ENCODE data around the gene XPO4. TPM values are rescaled to one million over a fixed set of nuclear protein-coding genes. Genes with fewer than 3 reads are reported as not detected.

Gene XPO4
- total and polyA plus RNA-seq, 4 experiments from 2014 or later = 5.2 to 27.4 (median 17.3) TPM

- POLR2A ChIA-PET (ENCODE audit: partially characterized antibody) = interaction anchor here (0.5 kb wide), 1 partner anchor 92 kb away, joined by 4 read pairs; no protein-coding TSS in a partner anchor
- CTCF ChIA-PET (ENCODE audit: partially characterized antibody) = interaction anchor here (0.9 to 2.9 kb wide), 8 partner anchors 11 to 636 kb away, joined by 3 to 22 read pairs (median 4); no protein-coding TSS in a partner anchor
- Histone ChIP-seq H3K27ac (ENCODE audit: low read depth, low read length) (no peak overlapping the region), H3K27me3 (ENCODE audit: insufficient read depth, low read length) (no peaks in the 10 kb centered on the region), H3K4me1 (ENCODE audit: insufficient read depth, low read length) (peaks cover 11% of the 10 kb centered on the region), H3K9me3 (ENCODE audit: control insufficient read depth in 1 of 2, low read length in 2 of 2) (no peaks in the 10 kb centered on the region), H3K36me3 (ENCODE audit: insufficient read depth, low read length) (no peaks in the 10 kb centered on the region), H3K4me3 (ENCODE audit: low read length in 2 of 2) (no peak overlapping the region)
- Mint-ChIP-seq H3K27me3 (no peaks in the 10 kb centered on the region), H3K4me3 (no peak overlapping the region), H3K4me1 (peaks cover 8 to 17% (median 12%) of the 10 kb centered on the region in 4 donors), H3K9me3 (no peaks in the 10 kb centered on the region), H3K27ac (peak overlapping the region in 1 of 7 donors; percentile 60), H3K36me3 (peaks cover 18 to 34% of the 10 kb centered on the region in 2 donors)
- intact Hi-C loops (cut with micrococcal nuclease) = no loop called here
- DNase-seq = no peak
Measured at GRCh38 chr13:20832861-20833260, 69.7 kb downstream of the XPO4 start.

- intact Hi-C loops (cut with micrococcal nuclease) = no loop called here
- POLR2A ChIA-PET (ENCODE audit: partially characterized antibody) = no interaction called here
- no peaks in the 10 kb centered on the region for H3K9me3 Mint-ChIP-seq
Measured at GRCh38 chr13:20831933-20832332, 70.6 kb downstream of the XPO4 start.

DNA sequence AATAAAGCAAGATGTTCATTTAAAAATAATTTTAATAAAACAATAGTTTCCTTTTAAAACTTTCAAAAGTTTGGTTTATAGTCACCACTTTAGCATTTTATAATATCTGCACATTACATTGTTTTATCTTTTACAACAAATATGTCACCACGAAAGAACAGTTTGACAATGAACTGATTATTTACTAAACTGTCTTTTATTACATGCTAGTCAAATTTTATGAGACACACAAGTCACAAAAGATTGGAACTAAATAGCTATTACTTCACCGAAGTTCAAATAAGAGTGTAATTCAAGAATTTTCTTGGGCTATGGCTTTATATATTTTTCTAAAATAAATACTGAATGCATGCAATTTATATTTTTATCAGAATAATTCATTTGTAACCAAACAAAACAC is 71.3 kb downstream of the XPO4 start:
- Mint-ChIP-seq H3K4me1 (peaks cover 8 to 16% (median 9%) of the 10 kb centered on the region in 4 donors), H3K27me3 (no peaks in the 10 kb centered on the region), H3K36me3 (peaks cover 9 to 18% of the 10 kb centered on the region in 2 donors), H3K27ac (no peak overlapping the region), H3K4me3 (no peak overlapping the region), H3K9me3 (no peaks in the 10 kb centered on the region)
- Histone ChIP-seq H3K4me3 (ENCODE audit: low read length in 2 of 2) (no peak overlapping the region), H3K9me3 (ENCODE audit: control insufficient read depth in 1 of 2, low read length in 2 of 2) (no peaks in the 10 kb centered on the region), H3K27ac (ENCODE audit: low read depth, low read length) (no peak overlapping the region), H3K4me1 (ENCODE audit: insufficient read depth, low read length) (peaks cover 11% of the 10 kb centered on the region), H3K27me3 (ENCODE audit: insufficient read depth, low read length) (no peaks in the 10 kb centered on the region), H3K36me3 (ENCODE audit: insufficient read depth, low read length) (no peaks in the 10 kb centered on the region)
- ChIA-PET CTCF (ENCODE audit: partially characterized antibody) (interaction anchor here (0.8 to 2.9 kb wide), 8 partner anchors 10 to 339 kb away, joined by 3 to 22 read pairs (median 4); no protein-coding TSS in a partner anchor), POLR2A (ENCODE audit: partially characterized antibody) (no interaction called here)
- DNase-seq = no peak
- intact Hi-C loops (cut with micrococcal nuclease) = no loop called here

More at GRCh38 chr13:20831933-20832332, 70.6 kb downstream of the XPO4 start:
- Mint-ChIP-seq H3K27me3 (no peaks in the 10 kb centered on the region), H3K4me1 (peaks cover 8 to 17% (median 12%) of the 10 kb centered on the region in 4 donors), H3K4me3 (no peak overlapping the region), H3K36me3 (peaks cover 10 to 24% of the 10 kb centered on the region in 2 donors), H3K27ac (peak overlapping the region in 3 of 7 donors; percentile 2 to 43 (median 10))
- no peak overlapping the region for H3K4me3 ChIP-seq (ENCODE audit: low read length in 2 of 2)
- H3K36me3 ChIP-seq (ENCODE audit: insufficient read depth, low read length) = no peaks in the 10 kb centered on the region
- no peak for DNase-seq
- H3K4me1 ChIP-seq (ENCODE audit: insufficient read depth, low read length) = peaks cover 11% of the 10 kb centered on the region
- H3K27me3 ChIP-seq (ENCODE audit: insufficient read depth, low read length) = no peaks in the 10 kb centered on the region
- no peak overlapping the region for H3K27ac ChIP-seq (ENCODE audit: low read depth, low read length)
- no peaks in the 10 kb centered on the region for H3K9me3 ChIP-seq (ENCODE audit: control insufficient read depth in 1 of 2, low read length in 2 of 2)
- CTCF ChIA-PET (ENCODE audit: partially characterized antibody) = interaction anchor here (0.6 to 2.9 kb wide), 15 partner anchors 9 to 635 kb away, joined by 3 to 22 read pairs (median 4); no protein-coding TSS in a partner anchor

DNA sequence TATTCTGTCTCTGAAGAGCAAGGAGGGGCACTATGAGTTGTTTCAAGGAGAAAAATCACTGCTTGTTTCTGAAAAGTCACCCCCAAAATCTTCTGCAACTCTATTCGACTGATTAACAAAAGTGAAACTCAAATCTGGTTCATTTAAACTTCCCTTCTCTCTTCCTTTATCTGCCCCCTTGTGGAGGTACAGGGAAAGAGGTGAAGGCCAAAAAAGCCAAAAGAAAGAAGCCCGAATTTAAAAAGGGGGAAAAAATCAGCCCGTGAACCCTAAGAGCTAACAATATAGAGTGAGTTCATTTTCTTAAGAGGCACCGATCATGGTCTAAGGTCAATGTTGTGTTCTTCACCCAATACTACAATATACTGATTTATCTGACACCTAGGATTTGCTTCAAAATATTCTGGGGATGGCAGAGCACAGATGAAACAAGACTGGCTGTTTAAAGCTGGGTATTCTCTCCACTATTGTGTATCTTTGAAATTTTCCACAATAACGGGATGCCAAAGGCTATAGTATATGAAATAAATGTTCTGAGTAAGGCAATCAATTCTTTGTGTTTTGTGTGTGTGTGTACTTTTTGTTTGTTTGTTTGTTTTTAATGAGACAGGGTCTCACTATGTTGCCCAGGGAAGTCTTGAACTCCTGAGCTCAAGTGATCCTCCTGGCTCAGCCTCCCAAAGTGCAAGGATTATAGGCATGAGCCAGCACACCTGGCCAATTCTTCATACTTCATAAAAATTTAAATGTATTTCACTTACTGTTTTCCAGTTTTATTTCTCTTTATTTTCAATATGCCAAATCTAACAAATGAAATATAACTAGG is 73.8 kb downstream of the XPO4 start:
- H3K4me1 Mint-ChIP-seq = peaks cover 6 to 14% (median 9%) of the 10 kb centered on the region in 4 donors
- H3K27ac Mint-ChIP-seq = peak overlapping the region; percentile 3 to 91 (median 83)
- H3K27me3 ChIP-seq (ENCODE audit: insufficient read depth, low read length) = no peaks in the 10 kb centered on the region
- no peaks in the 10 kb centered on the region for H3K36me3 ChIP-seq (ENCODE audit: insufficient read depth, low read length)
- ChIA-PET CTCF (ENCODE audit: partially characterized antibody) (interaction anchor here (0.5 to 6.7 kb wide), 32 partner anchors 10 to 649 kb away, joined by 3 to 151 read pairs (median 5); no protein-coding TSS in a partner anchor), POLR2A (ENCODE audit: partially characterized antibody) (interaction anchor here (0.6 to 1.5 kb wide), 4 partner anchors 23 to 337 kb away, joined by 3 to 6 read pairs (median 4); no protein-coding TSS in a partner anchor)
- H3K36me3 Mint-ChIP-seq = peaks cover 10% of the 10 kb centered on the region in 2 donors
- intact Hi-C loops (cut with micrococcal nuclease) = loop anchor here (1.0 kb wide), 5 partner anchors 96 to 646 kb away; no protein-coding TSS in a partner anchor
- no peaks in the 10 kb centered on the region for H3K9me3 ChIP-seq (ENCODE audit: control insufficient read depth in 1 of 2, low read length in 2 of 2)
- H3K9me3 Mint-ChIP-seq = no peaks in the 10 kb centered on the region
- H3K27me3 Mint-ChIP-seq = no peaks in the 10 kb centered on the region
- DNase-seq = peak; percentile 52 to 72 (median 65)
- peaks cover 11% of the 10 kb centered on the region for H3K4me1 ChIP-seq (ENCODE audit: insufficient read depth, low read length)
- no peak overlapping the region for H3K27ac ChIP-seq (ENCODE audit: low read depth, low read length)
- H3K4me3 ChIP-seq (ENCODE audit: low read length in 2 of 2) = no peak overlapping the region
- peak overlapping the region; percentile 4 to 78 (median 48) for H3K4me3 Mint-ChIP-seq

DNA sequence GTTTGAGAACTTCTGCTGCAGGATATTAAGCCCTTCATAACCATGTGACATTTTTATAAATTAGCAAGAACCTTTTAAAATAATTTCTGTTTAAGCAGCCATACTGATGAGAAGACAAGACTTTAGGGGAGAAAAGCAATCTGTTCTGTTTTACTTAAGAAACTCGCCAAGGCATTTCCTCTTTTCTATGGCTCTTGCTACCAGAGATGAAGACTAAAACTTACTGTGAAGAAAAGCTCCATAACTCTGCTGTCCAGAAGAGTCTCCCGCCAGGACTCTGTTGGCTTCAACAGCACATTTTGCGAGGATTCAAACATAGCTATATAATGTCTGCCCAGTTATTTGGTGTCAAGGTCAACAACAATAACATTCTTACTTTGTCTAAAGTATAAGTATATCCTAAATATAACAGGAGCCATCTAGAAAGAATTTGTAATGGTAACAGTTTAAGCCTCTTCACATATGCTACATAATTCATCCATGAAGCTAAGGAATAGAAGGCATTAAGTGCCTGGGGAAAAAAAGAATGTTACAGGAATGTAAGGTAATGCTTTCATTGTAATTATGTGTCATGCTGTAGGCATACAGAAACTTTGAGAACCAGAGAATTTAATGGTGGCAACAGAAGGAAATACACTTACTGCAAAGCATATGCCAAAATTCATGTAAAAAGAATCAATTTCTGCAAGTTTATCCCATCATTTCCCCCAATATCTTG is 75.5 kb downstream of the XPO4 start:
- Mint-ChIP-seq H3K4me1 (peaks cover 6 to 11% (median 9%) of the 10 kb centered on the region in 4 donors), H3K27ac (no peak overlapping the region), H3K4me3 (no peak overlapping the region), H3K36me3 (peaks cover 6 to 8% of the 10 kb centered on the region in 2 donors), H3K9me3 (no peaks in the 10 kb centered on the region), H3K27me3 (no peaks in the 10 kb centered on the region)
- no peak for DNase-seq
- H3K36me3 ChIP-seq (ENCODE audit: insufficient read depth, low read length) = no peaks in the 10 kb centered on the region
- H3K4me3 ChIP-seq (ENCODE audit: low read length in 2 of 2) = no peak overlapping the region
- ChIA-PET CTCF (ENCODE audit: partially characterized antibody) (interaction anchor here (0.8 to 6.7 kb wide), 7 partner anchors 10 to 334 kb away, joined by 3 to 151 read pairs (median 11); no protein-coding TSS in a partner anchor), POLR2A (ENCODE audit: partially characterized antibody) (no interaction called here)
- H3K27ac ChIP-seq (ENCODE audit: low read depth, low read length) = no peak overlapping the region
- no peaks in the 10 kb centered on the region for H3K9me3 ChIP-seq (ENCODE audit: control insufficient read depth in 1 of 2, low read length in 2 of 2)
- H3K27me3 ChIP-seq (ENCODE audit: insufficient read depth, low read length) = no peaks in the 10 kb centered on the region
- peaks cover 11% of the 10 kb centered on the region for H3K4me1 ChIP-seq (ENCODE audit: insufficient read depth, low read length)
- intact Hi-C loops (cut with micrococcal nuclease) = no loop called here

- POLR2A ChIA-PET (ENCODE audit: partially characterized antibody) = no interaction called here
- no peaks in the 10 kb centered on the region for H3K27me3 Mint-ChIP-seq
- no peaks in the 10 kb centered on the region for H3K9me3 Mint-ChIP-seq
- Histone ChIP-seq H3K27me3 (ENCODE audit: insufficient read depth, low read length) (no peaks in the 10 kb centered on the region), H3K4me1 (ENCODE audit: insufficient read depth, low read length) (peaks cover 11% of the 10 kb centered on the region), H3K27ac (ENCODE audit: low read depth, low read length) (no peak overlapping the region), H3K4me3 (ENCODE audit: low read length in 2 of 2) (no peak overlapping the region), H3K9me3 (ENCODE audit: control insufficient read depth in 1 of 2, low read length in 2 of 2) (no peaks in the 10 kb centered on the region), H3K36me3 (ENCODE audit: insufficient read depth, low read length) (no peaks in the 10 kb centered on the region)
- intact Hi-C loops (cut with micrococcal nuclease) = no loop called here
- H3K4me3 Mint-ChIP-seq = no peak overlapping the region
- peaks cover 6 to 11% (median 8%) of the 10 kb centered on the region in 4 donors for H3K4me1 Mint-ChIP-seq
- no peak for DNase-seq
- no peak overlapping the region for H3K27ac Mint-ChIP-seq
- peaks cover 9 to 12% of the 10 kb centered on the region in 2 donors for H3K36me3 Mint-ChIP-seq
- CTCF ChIA-PET (ENCODE audit: partially characterized antibody) = interaction anchor here (0.9 to 6.7 kb wide), 4 partner anchors 39 to 333 kb away, joined by 3 to 151 read pairs (median 40); no protein-coding TSS in a partner anchor
Measured at GRCh38 chr13:20826301-20826700, 76.2 kb downstream of the XPO4 start.
